Activated CD4-positive, alpha-beta T cell treated with anti-CD3 and anti-CD28 coated beads, Interleukin-2, amount 50 U/mL, for 4 hours (primary cell): ENCODE data around the gene CTF1.
"Not testable (repeated sequence)": the region's sequence is repeated elsewhere in the genome, so short reads cannot be mapped to it uniquely, and the experiment has no call there.

Source experiments
- DNase-seq, 2 experiments: peaks; one replicate each; pipeline ENCODE4 v3.0.0-alpha.2; 2020

The CTF1 gene

GRCh38 chr16:30931068-30931650 is 34.7 kb downstream of the CTF1 start:
- DNase-seq = no peak

GRCh38 chr16:30934827-30935557 is 38.6 kb downstream of the CTF1 start:
- no peak for DNase-seq

- DNase-seq = no peak
Observed at GRCh38 chr16:30937692-30938091, 41.3 kb downstream of the CTF1 start.

- not testable (repeated sequence) for DNase-seq
Observed at GRCh38 chr16:30939571-30939970, 43.2 kb downstream of the CTF1 start.

DNA sequence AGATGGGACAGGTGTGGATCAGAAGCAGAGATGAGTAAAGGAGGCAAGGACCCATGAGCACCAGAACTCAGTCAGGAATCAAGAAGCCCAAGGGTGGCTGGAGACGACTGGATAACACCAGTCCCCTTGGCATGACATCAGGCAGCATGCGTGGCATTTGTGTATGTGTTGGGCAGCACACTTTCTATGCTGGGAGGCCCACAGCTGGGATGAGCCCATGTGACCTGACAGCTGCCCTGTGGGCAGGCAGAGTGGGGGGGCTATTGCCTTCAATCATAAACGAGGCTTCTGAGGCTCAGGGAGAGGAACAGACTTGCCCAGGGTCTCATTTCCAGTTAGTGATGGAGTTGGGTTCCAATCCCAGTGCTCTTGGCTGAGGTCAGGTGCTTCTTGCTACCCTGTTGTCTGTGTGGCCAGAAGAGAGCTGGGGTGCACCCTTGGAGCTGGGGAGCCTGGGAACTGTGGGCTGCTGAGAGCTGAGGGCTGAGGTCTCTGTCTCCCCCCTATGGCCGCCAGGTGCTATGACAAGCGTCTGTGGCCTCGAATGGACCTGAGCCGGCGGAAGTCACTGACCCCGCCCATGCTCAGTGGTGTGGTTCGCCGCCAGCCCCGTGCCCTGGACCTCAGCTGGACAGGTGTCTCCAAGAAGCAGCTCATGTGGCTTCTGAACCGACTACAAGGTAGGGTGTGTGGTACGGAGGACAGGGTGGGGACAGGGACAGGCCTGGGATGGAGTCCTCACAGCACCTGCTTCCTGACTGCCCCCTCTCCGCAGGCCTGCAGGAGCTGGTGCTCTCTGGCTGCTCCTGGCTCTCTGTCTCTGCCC is 45.4 kb downstream of the CTF1 start:
- peak; percentile 48 to 49 for DNase-seq

GRCh38 chr16:30942426-30942806 is 46.0 kb downstream of the CTF1 start:
- no peak for DNase-seq

DNA sequence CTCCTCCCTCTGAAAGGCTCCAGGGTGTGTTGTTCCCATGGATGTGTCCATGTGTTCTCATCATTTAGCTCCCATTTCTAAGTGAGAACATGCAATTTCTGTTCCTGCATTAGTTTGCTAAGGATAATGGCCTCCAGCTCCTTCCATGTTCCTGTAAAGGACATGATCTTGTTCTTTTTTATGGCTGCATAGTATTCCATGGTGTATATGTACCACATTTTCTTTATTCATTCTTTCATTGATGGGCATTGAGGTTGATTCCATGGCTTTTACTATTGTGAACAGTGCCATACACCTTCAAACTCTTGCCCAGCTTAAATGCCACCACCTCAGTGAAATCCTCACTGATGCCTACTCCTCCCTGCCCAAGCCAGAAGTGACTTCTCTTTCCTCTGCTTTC is 47.9 kb downstream of the CTF1 start:
- DNase-seq = no peak

DNA sequence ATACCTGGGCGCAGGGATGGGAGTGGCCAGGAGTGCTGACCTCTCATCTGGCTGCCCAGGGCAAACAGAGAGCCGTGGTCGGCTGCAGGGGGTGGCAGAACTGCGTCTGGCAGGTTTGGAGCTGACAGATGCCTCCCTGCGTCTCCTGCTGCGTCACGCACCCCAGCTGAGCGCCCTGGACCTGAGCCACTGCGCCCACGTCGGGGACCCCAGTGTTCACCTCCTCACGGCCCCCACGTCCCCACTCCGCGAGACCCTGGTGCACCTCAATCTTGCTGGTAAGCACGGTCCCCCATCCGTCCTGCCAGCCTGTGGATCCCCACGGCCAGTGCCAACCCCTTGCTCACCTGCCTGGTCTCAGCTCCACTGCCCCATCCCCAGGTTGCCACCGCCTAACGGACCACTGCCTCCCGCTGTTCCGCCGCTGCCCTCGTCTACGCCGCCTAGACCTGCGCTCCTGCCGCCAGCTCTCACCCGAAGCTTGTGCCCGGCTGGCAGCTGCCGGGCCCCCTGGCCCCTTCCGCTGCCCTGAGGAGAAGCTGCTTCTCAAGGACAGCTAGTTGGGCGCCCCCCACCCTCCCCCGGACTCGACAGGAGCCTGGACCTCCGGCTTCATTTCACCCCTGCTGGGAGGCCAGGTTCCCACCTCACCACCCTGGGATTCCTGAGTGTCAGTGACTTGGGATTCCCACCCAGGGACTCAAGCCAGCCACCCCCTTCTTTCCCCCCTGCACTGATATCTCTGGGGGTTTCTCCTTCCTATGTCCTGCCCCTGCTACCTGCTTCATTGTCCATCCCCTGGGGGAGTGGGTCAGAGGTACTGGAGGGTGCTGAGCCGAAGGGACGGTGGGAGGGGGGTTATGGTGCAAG is 50.5 kb downstream of the CTF1 start:
- no peak for DNase-seq

DNA sequence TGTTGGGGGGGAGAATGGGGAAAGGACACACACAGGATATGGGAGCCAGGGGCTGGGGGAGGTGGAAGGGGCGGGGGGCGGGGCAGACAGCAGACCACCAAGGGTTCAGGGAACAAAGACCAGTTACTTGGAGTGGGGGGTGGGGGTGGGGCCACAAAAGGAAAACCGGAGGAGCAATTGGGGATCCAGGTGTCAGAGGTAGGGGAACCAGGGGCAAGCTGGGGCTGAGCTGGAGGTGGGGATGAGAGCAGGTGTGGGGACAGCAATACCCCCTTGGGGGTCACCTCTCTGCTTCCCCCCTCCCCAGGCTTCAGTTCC is 51.1 kb downstream of the CTF1 start:
- DNase-seq = no peak

- DNase-seq = no peak
Observed at GRCh38 chr16:30947859-30948666, 51.6 kb downstream of the CTF1 start.

GRCh38 chr16:30948667-30949649 is 52.5 kb downstream of the CTF1 start, which contains the start of gene ORAI3:
Gene ORAI3, plus strand, starts transcription at chr16:30949068. Its CDS starts 222 bp downstream, at chr16:30949290.
- DNase-seq = no peak

DNA sequence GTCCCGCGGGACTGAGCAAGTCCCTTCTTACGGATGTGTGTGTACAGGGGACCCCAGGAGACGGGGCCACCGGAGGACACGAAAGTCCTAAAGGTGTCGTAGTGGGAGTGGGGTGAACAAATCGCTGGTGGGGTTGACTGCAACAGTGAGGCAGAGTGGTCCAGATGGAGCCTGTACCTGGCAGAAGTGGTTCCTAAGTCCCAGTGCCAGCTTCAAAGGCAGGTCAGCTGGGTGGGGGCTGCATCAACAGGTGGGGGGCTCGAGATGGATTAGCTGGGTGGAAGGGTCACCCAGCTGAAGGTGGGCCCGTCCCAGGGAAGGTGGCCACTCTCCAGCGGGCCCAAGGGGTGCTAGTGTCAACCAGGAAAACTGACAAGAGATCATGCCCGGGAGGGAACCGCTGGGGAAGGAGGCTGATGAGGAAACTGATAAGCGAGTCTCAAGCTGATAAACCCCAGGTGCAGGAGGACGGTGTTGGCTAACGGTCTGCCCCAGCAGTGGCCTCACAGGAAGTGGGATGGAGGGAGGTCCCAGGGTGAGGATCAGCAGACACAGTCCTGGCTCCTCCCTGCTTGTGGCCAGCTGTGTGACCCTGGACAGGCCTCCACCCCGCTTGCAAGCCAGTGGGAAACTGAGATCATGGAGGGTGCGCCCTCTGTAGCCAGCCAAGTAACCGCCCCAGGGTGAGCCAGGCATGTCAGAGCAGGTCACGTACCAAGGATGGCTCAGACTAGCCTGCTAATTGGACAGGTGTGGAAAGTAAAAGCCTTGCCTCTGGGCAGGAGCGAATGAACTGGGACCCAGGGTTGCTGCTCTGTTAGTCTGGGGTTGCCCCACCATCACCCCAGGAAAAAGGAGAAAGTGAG is 53.5 kb downstream of the CTF1 start:
- no peak for DNase-seq

DNA sequence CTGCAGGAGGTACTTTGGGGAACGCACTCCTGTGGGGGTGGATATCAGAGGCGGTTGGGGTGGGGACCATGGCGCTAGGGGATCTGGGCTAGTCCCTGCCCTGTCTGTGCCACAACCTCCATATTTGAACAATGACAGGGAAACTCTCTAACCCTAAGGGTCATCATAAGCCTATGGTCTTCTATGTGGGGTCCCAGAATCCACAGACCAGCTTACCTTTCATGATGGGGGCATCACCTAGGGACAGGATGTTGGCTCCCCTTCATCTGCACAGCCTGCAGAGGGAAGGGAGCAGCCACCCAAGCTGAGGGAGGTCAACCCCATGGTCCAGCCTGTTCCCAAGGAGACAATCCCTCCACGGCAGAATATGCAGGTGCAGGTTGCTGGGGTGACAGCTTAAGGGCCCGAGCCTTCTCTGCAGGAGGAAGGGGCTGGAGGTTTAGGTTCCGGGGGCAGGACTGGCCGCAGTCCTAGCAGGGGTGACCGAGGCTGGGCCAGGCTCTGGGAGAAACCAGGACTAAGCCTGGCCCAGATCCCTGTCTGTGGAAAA is 54.2 kb downstream of the CTF1 start:
- DNase-seq = no peak

DNA sequence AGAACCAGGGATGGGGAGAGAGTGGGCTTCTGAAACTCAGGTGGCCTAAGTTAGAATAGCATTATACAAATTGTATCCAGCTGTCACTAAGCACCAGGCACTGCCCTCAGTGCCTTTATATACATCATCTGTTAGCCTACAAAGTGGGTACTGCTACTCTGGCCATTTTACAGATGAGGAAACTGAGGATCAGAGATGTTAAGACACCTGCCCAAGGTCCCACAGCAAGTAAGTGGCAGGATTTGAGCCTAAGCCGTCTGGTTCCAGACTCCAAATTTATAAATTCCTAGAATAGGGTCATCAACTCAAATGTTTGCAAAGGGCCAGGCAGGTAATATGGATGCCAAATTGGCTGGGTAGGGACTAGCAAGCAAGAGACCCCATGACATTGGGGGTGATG is 54.8 kb downstream of the CTF1 start:
- no peak for DNase-seq

- DNase-seq = no peak
Observed at GRCh38 chr16:30951750-30952149, 55.3 kb downstream of the CTF1 start.

- no peak for DNase-seq
Observed at GRCh38 chr16:30953111-30953510, 56.7 kb downstream of the CTF1 start.
